NCI-H1436 treated with DMSO at 0.1 percent for 48 hours (cell line): ENCODE measurements around the gene IL18RAP.

Experiments used
- DNase-seq: peaks from one replicate; lab custom pipeline; 2025; lab: John Stamatoyannopoulos, UW

The IL18RAP gene

GRCh38 chr2:102460467-102460866, 37.5 kb downstream of the IL18RAP start:
- DNase-seq: no peak

GRCh38 chr2:102461188-102461587, 38.2 kb downstream of the IL18RAP start:
- DNase-seq: no peak

- DNase-seq: no peak
Observed at GRCh38 chr2:102463160-102463559, 40.2 kb downstream of the IL18RAP start.

GRCh38 chr2:102470168-102470567, 47.2 kb downstream of the IL18RAP start:
- DNase-seq: no peak

GRCh38 chr2:102473020-102473419, 50.1 kb downstream of the IL18RAP start, which contains the start of gene SLC9A4:
SLC9A4 (plus strand) TSS chr2:102473226; CDS start chr2:102473760, 534 bp downstream.
- no peak for DNase-seq

GRCh38 chr2:102473631-102474030, 50.7 kb downstream of the IL18RAP start:
- no peak for DNase-seq

- DNase-seq: no peak
Observed at GRCh38 chr2:102474785-102475184, 51.8 kb downstream of the IL18RAP start.

GRCh38 chr2:102478686-102479470, 55.9 kb downstream of the IL18RAP start:
- DNase-seq: no peak

GRCh38 chr2:102480285-102481195, 57.6 kb downstream of the IL18RAP start:
- DNase-seq: no peak

GRCh38 chr2:102481931-102482330, 59.0 kb downstream of the IL18RAP start:
- no peak for DNase-seq

GRCh38 chr2:102483086-102483485, 60.1 kb downstream of the IL18RAP start:
- DNase-seq: no peak

- DNase-seq: no peak
Observed at GRCh38 chr2:102484310-102485061, 61.5 kb downstream of the IL18RAP start.

GRCh38 chr2:102485147-102485785, 62.3 kb downstream of the IL18RAP start:
- no peak for DNase-seq

GRCh38 chr2:102486941-102487702, 64.2 kb downstream of the IL18RAP start:
- no peak for DNase-seq

GRCh38 chr2:102487761-102488462, 65.0 kb downstream of the IL18RAP start:
- DNase-seq: no peak

- no peak for DNase-seq
Observed at GRCh38 chr2:102489646-102490045, 66.7 kb downstream of the IL18RAP start.

- DNase-seq: no peak
Observed at GRCh38 chr2:102492006-102492405, 69.0 kb downstream of the IL18RAP start.

GRCh38 chr2:102494570-102494969, 71.6 kb downstream of the IL18RAP start:
- DNase-seq: no peak

- no peak for DNase-seq
Observed at GRCh38 chr2:102498414-102498813, 75.5 kb downstream of the IL18RAP start.

- no peak for DNase-seq
Observed at GRCh38 chr2:102499558-102499957, 76.6 kb downstream of the IL18RAP start.
